Loucy (cell line): Measurements from ENCODE around the gene ANKRD13D.

Experiments used
- H2AFZ ChIP-seq: fragments of 200-600 bp; sonication (generic); 2 replicates; pipeline ENCODE4 v1.6.0; 2016; ENCODE audit warnings: antibody characterized with exemption, mild to moderate bottlenecking, low read length, moderate library complexity
- H3F3A ChIP-seq: fragments of 200-600 bp; 2 replicates; pipeline ENCODE4 v1.6.0; 2016; ENCODE audit warnings: antibody characterized with exemption, low read depth, mild to moderate bottlenecking
- H3K27me3 ChIP-seq: fragments of 200-600 bp; sonication (generic); 2 replicates; pipeline ENCODE4 v1.6.1; 2014; ENCODE audit warnings: low read length, mild to moderate bottlenecking; ENCODE audit not compliant: insufficient read depth, poor library complexity, severe bottlenecking
- H3K36me3 ChIP-seq: fragments of 200-600 bp; sonication (generic); 2 replicates; pipeline ENCODE4 v1.6.1; 2016; ENCODE audit warnings: low read length; ENCODE audit not compliant: insufficient read depth
- H3K4me1 ChIP-seq: fragments of 200-600 bp; sonication (generic); 2 replicates; pipeline ENCODE4 v1.5.1; 2014; ENCODE audit warnings: low read length, mild to moderate bottlenecking; ENCODE audit not compliant: insufficient read depth, poor library complexity, severe bottlenecking
- H3K4me2 ChIP-seq: fragments of 200-600 bp; sonication (generic); 2 replicates; pipeline ENCODE4 v1.6.0; 2014; ENCODE audit warnings: antibody characterized with exemption, low read length, low read depth, mild to moderate bottlenecking; ENCODE audit not compliant: poor library complexity, severe bottlenecking
- H3K4me3 ChIP-seq: fragments of 200-600 bp; sonication (generic); 2 replicates; pipeline ENCODE4 v1.5.1; 2014; ENCODE audit warnings: low read length, mild to moderate bottlenecking, mixed read lengths; ENCODE audit not compliant: poor library complexity, severe bottlenecking
- H3K79me2 ChIP-seq: fragments of 200-600 bp; sonication (generic); 2 replicates; pipeline ENCODE4 v1.6.1; 2014; ENCODE audit warnings: low read length; ENCODE audit not compliant: insufficient read depth
- H3K9ac ChIP-seq: fragments of 200-600 bp; sonication (generic); 2 replicates; pipeline ENCODE4 v1.6.0; 2014; ENCODE audit warnings: mild to moderate bottlenecking, low read depth, low read length, moderate library complexity; ENCODE audit not compliant: poor library complexity, severe bottlenecking
- H3K9me2 ChIP-seq: fragments of 200-600 bp; sonication (generic); replicated peaks from 2 replicates; pipeline ENCODE4 v1.6.1; 2016; ENCODE audit warnings: low read depth, low read length, mixed read lengths
- H3K9me3 ChIP-seq: fragments of 200-600 bp; sonication (generic); 2 replicates; pipeline ENCODE4 v1.6.1; 2014; ENCODE audit warnings: mild to moderate bottlenecking, antibody characterized with exemption, low read length, low read depth; ENCODE audit not compliant: insufficient read depth
- H4K20me1 ChIP-seq: fragments of 200-600 bp; sonication (generic); 2 replicates; pipeline ENCODE4 v1.6.0; 2014; ENCODE audit warnings: antibody characterized with exemption, low read length, mild to moderate bottlenecking; ENCODE audit not compliant: insufficient read depth, poor library complexity, severe bottlenecking
- EZH2phosphoT487 ChIP-seq: fragments of 200-600 bp; IDR thresholded peaks from 2 replicates; pipeline ENCODE4 v1.6.1; 2018; ENCODE audit warnings: antibody characterized with exemption, mild to moderate bottlenecking, moderate library complexity, borderline replicate concordance
- TF ChIP-seq, protein P1 (sequence below): fragments of 200-600 bp; sonication (generic); conservative IDR thresholded peaks from 2 replicates; pipeline ENCODE4 v1.5.1; 2014; ENCODE audit warnings: mild to moderate bottlenecking, antibody characterized with exemption, low read length

ANKRD13D gene

DNA sequence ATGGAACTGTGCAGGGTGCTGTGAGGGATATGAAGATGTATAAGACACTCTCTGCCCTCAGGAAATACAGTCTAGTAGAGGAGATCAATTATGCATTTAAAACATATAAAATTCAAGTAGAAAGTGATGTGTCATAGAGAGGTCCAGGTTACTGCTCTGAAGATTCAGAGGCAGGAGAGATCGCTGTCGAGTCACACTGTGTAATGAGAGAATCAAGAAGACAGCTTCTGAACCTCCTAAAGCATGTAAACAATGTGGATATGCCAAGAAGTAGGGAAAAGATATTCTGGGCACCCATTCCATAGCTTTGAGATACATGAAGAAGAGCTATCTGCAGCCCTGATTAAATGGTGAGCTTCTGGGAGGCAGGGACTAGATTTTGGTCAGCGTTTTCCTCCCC is 30.9 kb downstream of the ANKRD13D start:
- TF ChIP-seq, protein P1, sequence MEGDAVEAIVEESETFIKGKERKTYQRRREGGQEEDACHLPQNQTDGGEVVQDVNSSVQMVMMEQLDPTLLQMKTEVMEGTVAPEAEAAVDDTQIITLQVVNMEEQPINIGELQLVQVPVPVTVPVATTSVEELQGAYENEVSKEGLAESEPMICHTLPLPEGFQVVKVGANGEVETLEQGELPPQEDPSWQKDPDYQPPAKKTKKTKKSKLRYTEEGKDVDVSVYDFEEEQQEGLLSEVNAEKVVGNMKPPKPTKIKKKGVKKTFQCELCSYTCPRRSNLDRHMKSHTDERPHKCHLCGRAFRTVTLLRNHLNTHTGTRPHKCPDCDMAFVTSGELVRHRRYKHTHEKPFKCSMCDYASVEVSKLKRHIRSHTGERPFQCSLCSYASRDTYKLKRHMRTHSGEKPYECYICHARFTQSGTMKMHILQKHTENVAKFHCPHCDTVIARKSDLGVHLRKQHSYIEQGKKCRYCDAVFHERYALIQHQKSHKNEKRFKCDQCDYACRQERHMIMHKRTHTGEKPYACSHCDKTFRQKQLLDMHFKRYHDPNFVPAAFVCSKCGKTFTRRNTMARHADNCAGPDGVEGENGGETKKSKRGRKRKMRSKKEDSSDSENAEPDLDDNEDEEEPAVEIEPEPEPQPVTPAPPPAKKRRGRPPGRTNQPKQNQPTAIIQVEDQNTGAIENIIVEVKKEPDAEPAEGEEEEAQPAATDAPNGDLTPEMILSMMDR: no peak
- TF ChIP-seq EZH2phosphoT487: no peak
- H3K9me2 ChIP-seq: no peaks in the 10 kb centered on the region
- no peaks in the 10 kb centered on the region for H3K27me3 ChIP-seq
- no peaks in the 10 kb centered on the region for H3K9me3 ChIP-seq
- no peaks in the 10 kb centered on the region for H3F3A ChIP-seq
- no peak overlapping the region for H3K4me2 ChIP-seq
- H3K4me1 ChIP-seq: peaks cover 9% of the 10 kb centered on the region
- H3K9ac ChIP-seq: no peak overlapping the region
- H4K20me1 ChIP-seq: no peaks in the 10 kb centered on the region
- no peaks in the 10 kb centered on the region for H3K79me2 ChIP-seq
- H2AFZ ChIP-seq: no peak overlapping the region
- no peaks in the 10 kb centered on the region for H3K36me3 ChIP-seq
- no peak overlapping the region for H3K4me3 ChIP-seq

DNA sequence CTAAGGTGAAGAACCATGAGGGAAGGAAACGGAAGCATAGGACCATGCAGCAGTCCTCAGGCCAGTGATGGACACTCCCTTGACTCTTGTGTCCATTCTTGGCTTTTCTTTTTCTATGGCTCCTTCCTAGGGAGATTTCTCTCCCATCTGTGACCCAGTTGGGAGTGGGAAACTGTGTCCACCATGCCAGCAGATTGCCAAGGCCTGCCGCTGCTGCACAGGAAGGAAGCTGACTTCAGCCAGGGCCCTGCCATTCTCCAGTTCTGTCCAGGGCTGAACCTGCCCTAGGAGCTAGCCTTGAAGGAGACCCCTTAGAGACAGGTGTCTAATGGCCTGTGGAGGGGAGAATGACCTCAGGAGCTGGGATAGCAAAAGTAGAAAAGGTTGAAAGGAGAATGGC is 31.6 kb downstream of the ANKRD13D start:
- H3F3A ChIP-seq: no peaks in the 10 kb centered on the region
- H3K9me2 ChIP-seq: no peaks in the 10 kb centered on the region
- TF ChIP-seq, protein P1: no peak
- TF ChIP-seq EZH2phosphoT487: no peak
- H3K4me2 ChIP-seq: no peak overlapping the region
- peaks cover 9% of the 10 kb centered on the region for H3K4me1 ChIP-seq
- H3K9me3 ChIP-seq: no peaks in the 10 kb centered on the region
- H3K79me2 ChIP-seq: no peaks in the 10 kb centered on the region
- H2AFZ ChIP-seq: no peak overlapping the region
- no peaks in the 10 kb centered on the region for H4K20me1 ChIP-seq
- H3K36me3 ChIP-seq: no peaks in the 10 kb centered on the region
- H3K9ac ChIP-seq: no peak overlapping the region
- H3K27me3 ChIP-seq: no peaks in the 10 kb centered on the region
- H3K4me3 ChIP-seq: no peak overlapping the region

DNA sequence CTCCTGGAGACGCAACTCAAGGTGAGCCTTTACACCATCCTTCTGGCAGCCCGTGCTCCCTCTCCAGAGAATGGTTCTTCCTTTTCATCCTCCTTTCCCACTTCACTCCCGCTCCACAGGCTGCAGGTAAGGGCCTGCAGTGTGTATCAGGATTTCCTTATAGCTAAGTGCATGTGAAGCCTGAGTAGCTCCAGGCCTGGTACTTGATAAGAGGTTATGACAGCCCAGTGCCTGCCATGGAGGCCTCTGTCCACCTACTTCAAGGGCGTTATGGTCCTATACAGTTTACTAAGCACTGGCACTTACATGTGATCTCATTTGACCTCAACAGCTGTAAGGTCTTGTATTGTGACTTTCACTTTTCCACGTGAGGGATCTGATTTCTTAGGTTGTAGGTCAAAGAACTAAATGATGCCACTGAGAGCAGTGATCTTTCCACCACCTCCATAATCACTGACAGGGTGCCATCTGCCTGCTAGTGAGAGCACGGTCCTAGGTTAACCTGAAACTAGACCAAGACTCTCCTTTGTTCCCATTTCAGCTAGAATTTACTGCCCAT is 32.3 kb downstream of the ANKRD13D start:
- Histone ChIP-seq H2AFZ (no peak overlapping the region), H3K9ac (no peak overlapping the region), H3K4me1 (peaks cover 9% of the 10 kb centered on the region), H3K9me2 (no peaks in the 10 kb centered on the region), H3K79me2 (no peaks in the 10 kb centered on the region), H3K9me3 (no peaks in the 10 kb centered on the region), H3K36me3 (no peaks in the 10 kb centered on the region), H3K4me2 (no peak overlapping the region), H3K4me3 (no peak overlapping the region), H3F3A (no peaks in the 10 kb centered on the region), H3K27me3 (no peaks in the 10 kb centered on the region), H4K20me1 (no peaks in the 10 kb centered on the region)
- TF ChIP-seq, protein P1: no peak
- no peak for TF ChIP-seq EZH2phosphoT487
